ENCODE results near the gene CHRNB2.
A peak's percentile ranks its signal among the peaks of the same experiment; 100 is the strongest.

CHRNB2 gene

GRCh38 chr1:154609398-154610380 is 42.1 kb downstream of the CHRNB2 start:
- Histone ChIP-seq H2AFZ (ENCODE audit: low read length) (no peak overlapping the region), H3K79me2 (ENCODE audit: insufficient read depth, low read length) (peaks cover 90% of the 10 kb centered on the region), H3K9me3 (ENCODE audit: insufficient read depth, low read depth, low read length) (no peaks in the 10 kb centered on the region), H3F3A (ENCODE audit: low read depth) (peaks cover 12% of the 10 kb centered on the region; the same call in 1 of the 2 replicates), H3K4me3 (ENCODE audit: low read length, poor library complexity, severe bottlenecking) (peak overlapping the region; percentile 81), H3K9me2 (replicated peaks; ENCODE audit: low read depth, low read length) (no peaks in the 10 kb centered on the region), H3K4me2 (ENCODE audit: low read depth, low read length, poor library complexity, severe bottlenecking) (peak overlapping the region; percentile 88), H3K4me1 (ENCODE audit: insufficient read depth, low read length, poor library complexity, severe bottlenecking) (peaks cover 50% of the 10 kb centered on the region), H3K9ac (ENCODE audit: low read depth, low read length, poor library complexity, severe bottlenecking) (peak overlapping the region; percentile 89), H3K36me3 (ENCODE audit: insufficient read depth, low read length) (0 out of 2 replicates have a peak, but pooled peaks cover 6% of the 10 kb centered on the region), H3K27me3 (ENCODE audit: insufficient read depth, low read length, poor library complexity, severe bottlenecking) (no peaks in the 10 kb centered on the region), H4K20me1 (ENCODE audit: insufficient read depth, low read length, poor library complexity, severe bottlenecking) (peaks cover 45% of the 10 kb centered on the region)
- TF ChIP-seq EZH2phosphoT487 (IDR thresholded peaks at IDR 0.05; ENCODE audit: borderline replicate concordance) = no peak
- no peak for TF ChIP-seq CTCF (conservative IDR thresholded peaks at IDR 0.05; ENCODE audit: low read length)

- H2AFZ ChIP-seq (ENCODE audit: low read length) = no peak overlapping the region
- H4K20me1 ChIP-seq (ENCODE audit: insufficient read depth, low read length, poor library complexity, severe bottlenecking) = peaks cover 39% of the 10 kb centered on the region
- peaks cover 12% of the 10 kb centered on the region; the same call in 1 of the 2 replicates for H3F3A ChIP-seq (ENCODE audit: low read depth)
- no peaks in the 10 kb centered on the region for H3K9me2 ChIP-seq (replicated peaks; ENCODE audit: low read depth, low read length)
- no peak for TF ChIP-seq EZH2phosphoT487 (IDR thresholded peaks at IDR 0.05; ENCODE audit: borderline replicate concordance)
- H3K27me3 ChIP-seq (ENCODE audit: insufficient read depth, low read length, poor library complexity, severe bottlenecking) = no peaks in the 10 kb centered on the region
- H3K4me1 ChIP-seq (ENCODE audit: insufficient read depth, low read length, poor library complexity, severe bottlenecking) = peaks cover 46% of the 10 kb centered on the region
- peaks cover 88% of the 10 kb centered on the region for H3K79me2 ChIP-seq (ENCODE audit: insufficient read depth, low read length)
- H3K36me3 ChIP-seq (ENCODE audit: insufficient read depth, low read length) = no peaks in the 10 kb centered on the region
- H3K9me3 ChIP-seq (ENCODE audit: insufficient read depth, low read depth, low read length) = no peaks in the 10 kb centered on the region
- H3K4me3 ChIP-seq (ENCODE audit: low read length, poor library complexity, severe bottlenecking) = no peak overlapping the region
- no peak overlapping the region for H3K9ac ChIP-seq (ENCODE audit: low read depth, low read length, poor library complexity, severe bottlenecking)
- no peak overlapping the region for H3K4me2 ChIP-seq (ENCODE audit: low read depth, low read length, poor library complexity, severe bottlenecking)
These were observed 43.7 kb downstream of the CHRNB2 start for GRCh38 chr1:154611150-154611862.

GRCh38 chr1:154614247-154614646 is 46.7 kb downstream of the CHRNB2 start:
- Histone ChIP-seq H4K20me1 (ENCODE audit: insufficient read depth, low read length, poor library complexity, severe bottlenecking) (peaks cover 34% of the 10 kb centered on the region), H3K9ac (ENCODE audit: low read depth, low read length, poor library complexity, severe bottlenecking) (no peak overlapping the region), H3K27me3 (ENCODE audit: insufficient read depth, low read length, poor library complexity, severe bottlenecking) (no peaks in the 10 kb centered on the region), H3K4me1 (ENCODE audit: insufficient read depth, low read length, poor library complexity, severe bottlenecking) (peaks cover 38% of the 10 kb centered on the region), H2AFZ (ENCODE audit: low read length) (no peak overlapping the region), H3K79me2 (ENCODE audit: insufficient read depth, low read length) (peaks cover 88% of the 10 kb centered on the region), H3K9me2 (replicated peaks; ENCODE audit: low read depth, low read length) (no peaks in the 10 kb centered on the region), H3K4me3 (ENCODE audit: low read length, poor library complexity, severe bottlenecking) (no peak overlapping the region), H3K36me3 (ENCODE audit: insufficient read depth, low read length) (no peaks in the 10 kb centered on the region), H3K4me2 (ENCODE audit: low read depth, low read length, poor library complexity, severe bottlenecking) (no peak overlapping the region), H3K9me3 (ENCODE audit: insufficient read depth, low read depth, low read length) (no peaks in the 10 kb centered on the region), H3F3A (ENCODE audit: low read depth) (peaks cover 12% of the 10 kb centered on the region; the same call in 1 of the 2 replicates)
- TF ChIP-seq CTCF (conservative IDR thresholded peaks at IDR 0.05; ENCODE audit: low read length) = no peak; the same call in 1 of the 2 replicates
- no peak for TF ChIP-seq EZH2phosphoT487 (IDR thresholded peaks at IDR 0.05; ENCODE audit: borderline replicate concordance)
